Smooth muscle cell (in vitro differentiated cells): ENCODE results near the gene CYP2E1. TPM values are rescaled to one million over a fixed set of nuclear protein-coding genes. Genes with fewer than 3 reads are reported as not detected.
"Not testable (repeated sequence)": the region's sequence is repeated elsewhere in the genome, so short reads cannot be mapped to it uniquely, and the experiment has no call there.

Source experiments
- DNase-seq: peaks from one replicate; lab custom pipeline; 2025; ENCODE audit not compliant: unreplicated experiment; lab: John Stamatoyannopoulos, UW
- H2AFZ ChIP-seq: fragments of 200-600 bp; sonication (generic); 2 replicates; pipeline ENCODE4 v1.6.0; 2016; ENCODE audit warnings: antibody characterized with exemption, low read depth, mild to moderate bottlenecking
- H3F3A ChIP-seq: fragments of 200-600 bp; sonication (generic); 2 replicates; pipeline ENCODE4 v1.6.0; 2017; ENCODE audit warnings: antibody characterized with exemption, low read depth
- H3K27ac ChIP-seq: fragments of 200-600 bp; sonication (generic); 2 replicates; pipeline ENCODE4 v1.5.1; 2016; ENCODE audit warnings: low read depth, mild to moderate bottlenecking
- H3K27me3 ChIP-seq: fragments of 200-600 bp; sonication (generic); 2 replicates; pipeline ENCODE4 v1.6.1; 2016; ENCODE audit warnings: low read depth, mild to moderate bottlenecking
- H3K36me3 ChIP-seq: fragments of 200-600 bp; sonication (generic); 2 replicates; pipeline ENCODE4 v1.5.1; 2016; ENCODE audit warnings: low read depth
- H3K4me1 ChIP-seq: fragments of 200-600 bp; sonication (generic); 2 replicates; pipeline ENCODE4 v1.5.1; 2016; ENCODE audit warnings: low read depth
- H3K4me2 ChIP-seq: fragments of 200-600 bp; sonication (generic); 2 replicates; pipeline ENCODE4 v1.6.0; 2016; ENCODE audit warnings: mild to moderate bottlenecking
- H3K4me3 ChIP-seq: fragments of 200-600 bp; sonication (generic); 2 replicates; pipeline ENCODE4 v1.5.1; 2016; ENCODE audit warnings: mild to moderate bottlenecking
- H3K79me2 ChIP-seq: fragments of 200-600 bp; sonication (generic); 2 replicates; pipeline ENCODE4 v1.6.0; 2016; ENCODE audit warnings: low read depth, mild to moderate bottlenecking
- H3K9ac ChIP-seq: fragments of 200-600 bp; sonication (generic); 2 replicates; pipeline ENCODE4 v1.6.0; 2016; ENCODE audit warnings: low read depth
- H3K9me3 ChIP-seq: fragments of 200-600 bp; sonication (generic); replicated peaks from 2 replicates; pipeline ENCODE4 v1.5.1; 2016; ENCODE audit warnings: low read depth
- H4K20me1 ChIP-seq: fragments of 200-600 bp; sonication (generic); 2 replicates; pipeline ENCODE4 v1.6.0; 2016; ENCODE audit warnings: low read depth
- CTCF ChIP-seq: fragments of 200-600 bp; sonication (generic); IDR thresholded peaks from 2 replicates; pipeline ENCODE4 v1.5.1; 2017; ENCODE audit warnings: borderline replicate concordance, mild to moderate bottlenecking, antibody characterized with exemption; ENCODE audit not compliant: insufficient read depth, poor library complexity, severe bottlenecking
- WGBS: methylation state at CpG from one replicate; pipeline ENCODE4 v1.1.7; 2016; ENCODE audit warnings: low lambda C conversion rate; 5-methylcytosine and 5-hydroxymethylcytosine counted together
- polyA plus RNA-seq: library from polyadenylated mRNA; unstranded; fragments of >200 nt; fragmentation: Nextera tagmentation; extraction: Ambion mirVana; gene quantifications from 2 replicates; pipeline ENCODE4 v1.2.1, GENCODE V29; 2016
- total RNA-seq: library from RNA; depleted of rRNA; stranded (reverse); fragments of >200 nt; gene quantifications from 2 replicates; pipeline ENCODE4 v1.2.3, GENCODE V29; 2014

Gene CYP2E1
- total and polyA plus RNA-seq, 2 experiments from 2014 or later = 1.3 to 10.8 TPM

- Histone ChIP-seq H3K4me1 (no peaks in the 10 kb centered on the region), H4K20me1 (no peaks in the 10 kb centered on the region), H3K27me3 (no peaks in the 10 kb centered on the region), H3K36me3 (no peaks in the 10 kb centered on the region), H3F3A (no peaks in the 10 kb centered on the region), H3K4me3 (no peak overlapping the region), H2AFZ (no peak overlapping the region), H3K9me3 (peaks cover 6% of the 10 kb centered on the region), H3K9ac (no peak overlapping the region), H3K27ac (no peak overlapping the region), H3K4me2 (no peak overlapping the region), H3K79me2 (no peaks in the 10 kb centered on the region)
- TF ChIP-seq CTCF = no peak
- DNase-seq = no peak
- WGBS = 91% methylated on average over 19 of the region's 22 CpGs
Observed at GRCh38 chr10:133568287-133568614, 41.1 kb downstream of the CYP2E1 start.

GRCh38 chr10:133568831-133569527 is 41.8 kb downstream of the CYP2E1 start:
- H3K9ac ChIP-seq, H3K4me2 ChIP-seq, H3K36me3 ChIP-seq, H2AFZ ChIP-seq, H3K4me3 ChIP-seq, H3K79me2 ChIP-seq, H3K27me3 ChIP-seq, H4K20me1 ChIP-seq, DNase-seq, H3K4me1 ChIP-seq, H3K9me3 ChIP-seq, H3K27ac ChIP-seq, H3F3A ChIP-seq: not testable (repeated sequence)
- no CpG with 5 or more reads among the region's 80 CpGs for WGBS

GRCh38 chr10:133569801-133570200 is 42.6 kb downstream of the CYP2E1 start:
- not testable (repeated sequence) for H3K4me2 ChIP-seq, H3K9me3 ChIP-seq, H3K79me2 ChIP-seq, H3K27me3 ChIP-seq, H3K27ac ChIP-seq, H3K9ac ChIP-seq, H3K36me3 ChIP-seq, H3K4me3 ChIP-seq, H3K4me1 ChIP-seq, H4K20me1 ChIP-seq, DNase-seq, H3F3A ChIP-seq, H2AFZ ChIP-seq
- 90% methylated on average over 16 of the region's 21 CpGs for WGBS

- not testable (repeated sequence) for H3K9me3 ChIP-seq, H4K20me1 ChIP-seq, H3K9ac ChIP-seq, H3K4me1 ChIP-seq, H3K4me3 ChIP-seq, H3K27ac ChIP-seq, H3K79me2 ChIP-seq, H2AFZ ChIP-seq, H3K4me2 ChIP-seq, H3K27me3 ChIP-seq, H3K36me3 ChIP-seq, DNase-seq, H3F3A ChIP-seq
- WGBS = 86% methylated on average over 11 of the region's 11 CpGs
Observed at GRCh38 chr10:133572055-133572454, 44.9 kb downstream of the CYP2E1 start.

- H3K9me3 ChIP-seq = not testable (repeated sequence)
Observed at GRCh38 chr10:133573460-133573859, 46.3 kb downstream of the CYP2E1 start.

GRCh38 chr10:133577037-133577436 is 49.9 kb downstream of the CYP2E1 start:
- H3K4me3 ChIP-seq, H3K27ac ChIP-seq, H3F3A ChIP-seq, H2AFZ ChIP-seq, DNase-seq, H3K9me3 ChIP-seq, H3K4me1 ChIP-seq, H3K79me2 ChIP-seq, H3K9ac ChIP-seq, H3K4me2 ChIP-seq, H3K36me3 ChIP-seq, H4K20me1 ChIP-seq, H3K27me3 ChIP-seq: not testable (repeated sequence)
- no CpG with 5 or more reads among the region's 31 CpGs for WGBS

More at GRCh38 chr10:133573460-133573859, 46.3 kb downstream of the CYP2E1 start:
- not testable (repeated sequence) for H3K4me3 ChIP-seq, H3K4me1 ChIP-seq, H3K27me3 ChIP-seq, H3K36me3 ChIP-seq, H3K79me2 ChIP-seq, H3K4me2 ChIP-seq, H3F3A ChIP-seq, H3K27ac ChIP-seq, H2AFZ ChIP-seq, H4K20me1 ChIP-seq, H3K9ac ChIP-seq, DNase-seq
- 80% methylated on average over 1 of the region's 1 CpG for WGBS

Other genes with a start within 250 kb of the CYP2E1 start
- gene TUBGCP2, start 218.5 kb upstream of the CYP2E1 start, total RNA-seq = 39.5 and 48.5 TPM in 2 replicates
- gene TUBGCP2, start 218.5 kb upstream of the CYP2E1 start, polyA plus RNA-seq = 40.5 and 47.0 TPM in 2 replicates
- 15.3 and 20.0 TPM in 2 replicates for gene ZNF511, start 218.4 kb upstream of the CYP2E1 start, total RNA-seq
- 52.3 and 70.2 TPM in 2 replicates for gene ZNF511, start 218.4 kb upstream of the CYP2E1 start, polyA plus RNA-seq
- 2.4 and 7.8 TPM in 2 replicates for gene CALY, start 190.5 kb upstream of the CYP2E1 start, total RNA-seq
- gene CALY, start 190.5 kb upstream of the CYP2E1 start, polyA plus RNA-seq = 9.4 and 10.1 TPM in 2 replicates
- not detected in 2 replicates for gene PRAP1, start 180.0 kb upstream of the CYP2E1 start, total RNA-seq
- gene PRAP1, start 180.0 kb upstream of the CYP2E1 start, polyA plus RNA-seq = 0.27 and 1.4 TPM in 2 replicates
- 16.6 and 19.5 TPM in 2 replicates for gene FUOM, start 169.3 kb upstream of the CYP2E1 start, total RNA-seq
- 43.9 and 46.7 TPM in 2 replicates for gene FUOM, start 169.3 kb upstream of the CYP2E1 start, polyA plus RNA-seq
- gene ECHS1, start 154.0 kb upstream of the CYP2E1 start, total RNA-seq = 63.2 and 63.8 TPM in 2 replicates
- gene ECHS1, start 154.0 kb upstream of the CYP2E1 start, polyA plus RNA-seq = 112 and 113 TPM in 2 replicates
- gene PAOX, start 148.1 kb upstream of the CYP2E1 start, total RNA-seq = 1.9 and 3.3 TPM in 2 replicates
- 7.0 and 7.1 TPM in 2 replicates for gene PAOX, start 148.1 kb upstream of the CYP2E1 start, polyA plus RNA-seq
- 20.6 and 31.6 TPM in 2 replicates for gene MTG1, start 133.2 kb upstream of the CYP2E1 start, total RNA-seq
- gene MTG1, start 133.2 kb upstream of the CYP2E1 start, polyA plus RNA-seq = 53.5 and 70.0 TPM in 2 replicates
- 0.09 and 0.13 TPM in 2 replicates for gene SPRN, start 102.7 kb upstream of the CYP2E1 start, total RNA-seq
- gene SPRN, start 102.7 kb upstream of the CYP2E1 start, polyA plus RNA-seq = 0.56 and 1.00 TPM in 2 replicates
- 1.1 and 2.2 TPM in 2 replicates for gene SCART1, start 73.4 kb upstream of the CYP2E1 start, total RNA-seq
- 0.45 and 1.7 TPM in 2 replicates for gene SCART1, start 73.4 kb upstream of the CYP2E1 start, polyA plus RNA-seq
- not detected in 2 replicates for gene SYCE1, start 38.2 kb downstream of the CYP2E1 start, total RNA-seq
- 0.13 and 0.28 TPM in 2 replicates for gene SYCE1, start 38.2 kb downstream of the CYP2E1 start, polyA plus RNA-seq
- not detected in 2 replicates for gene FRG2B, start 99.4 kb downstream of the CYP2E1 start, total RNA-seq
- gene FRG2B, start 99.4 kb downstream of the CYP2E1 start, polyA plus RNA-seq = not detected in 2 replicates